Neural progenitor cell (in vitro differentiated cells): ENCODE data around the gene COTL1. TPM values are rescaled to one million over a fixed set of nuclear protein-coding genes. Genes with fewer than 3 reads are reported as not detected.

ENCODE experiments used
- DNase-seq: peaks from one replicate; pipeline ENCODE4 v3.0.0-alpha.2; 2016; ENCODE audit warnings: low spot score
- H2AFZ ChIP-seq: fragments of 200-600 bp; sonication (generic); replicated peaks from 2 replicates; pipeline ENCODE4 v1.6.1; 2016; ENCODE audit warnings: antibody characterized with exemption
- H3F3A ChIP-seq: fragments of 200-600 bp; sonication (generic); 2 replicates; pipeline ENCODE4 v1.6.1; 2016; ENCODE audit warnings: antibody characterized with exemption, low read depth
- H3K27ac ChIP-seq: fragments of 200-600 bp; sonication (generic); 2 replicates; pipeline ENCODE4 v1.5.1; 2016; ENCODE audit warnings: mild to moderate bottlenecking
- H3K27me3 ChIP-seq: fragments of 200-600 bp; sonication (generic); 2 replicates; pipeline ENCODE4 v1.6.1; 2016; ENCODE audit warnings: mild to moderate bottlenecking, moderate library complexity
- H3K36me3 ChIP-seq: fragments of 200-600 bp; sonication (generic); 2 replicates; pipeline ENCODE4 v1.5.1; 2016
- H3K4me1 ChIP-seq: fragments of 200-600 bp; sonication (generic); 2 replicates; pipeline ENCODE4 v1.6.1; 2016; ENCODE audit warnings: mixed run types
- H3K4me2 ChIP-seq: fragments of 200-600 bp; sonication (generic); 2 replicates; pipeline ENCODE4 v1.6.1; 2016
- H3K4me3 ChIP-seq: fragments of 200-600 bp; sonication (generic); 2 replicates; pipeline ENCODE4 v1.5.1; 2016
- H3K79me2 ChIP-seq: fragments of 200-600 bp; sonication (generic); 2 replicates; pipeline ENCODE4 v1.6.1; 2016; ENCODE audit warnings: low read depth
- H3K9ac ChIP-seq: fragments of 200-600 bp; sonication (generic); 2 replicates; pipeline ENCODE4 v1.6.1; 2016
- H3K9me3 ChIP-seq: fragments of 200-600 bp; sonication (generic); 2 replicates; pipeline ENCODE4 v1.5.1; 2016; ENCODE audit warnings: low read depth
- H4K20me1 ChIP-seq: fragments of 200-600 bp; sonication (generic); 2 replicates; pipeline ENCODE4 v1.6.1; 2016; ENCODE audit warnings: low read depth
- H3K27ac Mint-ChIP-seq: 3 replicates; pipeline ENCODE4 v1.8.0; 2021; ENCODE audit warnings: mixed read lengths
- H3K27me3 Mint-ChIP-seq: 2 replicates; pipeline ENCODE4 v1.8.0; 2022; ENCODE audit warnings: low read depth, mild to moderate bottlenecking, inconsistent platforms, moderate library complexity, mixed read lengths; ENCODE audit not compliant: insufficient read depth
- H3K36me3 Mint-ChIP-seq: 3 replicates; pipeline ENCODE4 v1.8.0; 2021; ENCODE audit warnings: mixed read lengths
- H3K4me1 Mint-ChIP-seq: 3 replicates; pipeline ENCODE4 v1.8.0; 2021; ENCODE audit warnings: mixed read lengths
- H3K4me3 Mint-ChIP-seq: 3 replicates; pipeline ENCODE4 v1.8.0; 2021; ENCODE audit warnings: mild to moderate bottlenecking, moderate library complexity, mixed read lengths
- H3K9me3 Mint-ChIP-seq: 3 replicates; pipeline ENCODE4 v1.8.0; 2020; ENCODE audit warnings: mixed read lengths
- CTCF ChIP-seq: fragments of 200-600 bp; sonication (generic); IDR thresholded peaks from 2 replicates; pipeline ENCODE4 v1.5.1; 2017; ENCODE audit warnings: antibody characterized with exemption, mild to moderate bottlenecking
- EZH2 ChIP-seq: fragments of 200-600 bp; sonication (generic); IDR thresholded peaks from 2 replicates; pipeline ENCODE4 v1.6.1; 2017; ENCODE audit warnings: antibody characterized with exemption, mild to moderate bottlenecking, moderate library complexity
- EZH2phosphoT487 ChIP-seq: fragments of 200-600 bp; sonication (generic); IDR thresholded peaks from 2 replicates; pipeline ENCODE4 v1.6.1; 2017; ENCODE audit warnings: antibody characterized with exemption
- total RNA-seq: library from RNA; depleted of rRNA; stranded (reverse); fragments of >200 nt; gene quantifications from 2 replicates; pipeline ENCODE4 v1.2.3, GENCODE V29; 2015; ENCODE audit warnings: low replicate concordance

The COTL1 gene
- total RNA-seq, 1 donor from 2014 or later = 46.9 TPM

GRCh38 chr16:84563786-84564420 is 54.0 kb downstream of the COTL1 start:
- Histone ChIP-seq H2AFZ (no peak overlapping the region), H3K9ac (no peak overlapping the region), H3K27ac (no peak overlapping the region), H3K36me3 (no peaks in the 10 kb centered on the region), H3K9me3 (no peaks in the 10 kb centered on the region), H3K4me1 (peaks cover 22% of the 10 kb centered on the region), H3K4me2 (no peak overlapping the region), H3K27me3 (no peaks in the 10 kb centered on the region), H3K4me3 (no peak overlapping the region), H4K20me1 (no peaks in the 10 kb centered on the region), H3K79me2 (no peaks in the 10 kb centered on the region), H3F3A (peaks cover 16% of the 10 kb centered on the region)
- H3K27ac Mint-ChIP-seq = no peak overlapping the region
- no peak for DNase-seq
- H3K36me3 Mint-ChIP-seq = peaks cover 41% of the 10 kb centered on the region
- no peak for TF ChIP-seq CTCF
- no peak for TF ChIP-seq EZH2
- TF ChIP-seq EZH2phosphoT487 = no peak
- peaks cover 5% of the 10 kb centered on the region for H3K27me3 Mint-ChIP-seq
- H3K4me1 Mint-ChIP-seq = peaks cover 51% of the 10 kb centered on the region
- peaks cover 3% of the 10 kb centered on the region for H3K9me3 Mint-ChIP-seq
- no peak overlapping the region for H3K4me3 Mint-ChIP-seq

GRCh38 chr16:84563064-84563715 is 54.7 kb downstream of the COTL1 start:
- Histone ChIP-seq H3K4me2 (no peak overlapping the region), H3K27me3 (no peaks in the 10 kb centered on the region), H3F3A (peaks cover 21% of the 10 kb centered on the region), H4K20me1 (no peaks in the 10 kb centered on the region), H3K9ac (no peak overlapping the region), H2AFZ (no peak overlapping the region), H3K36me3 (no peaks in the 10 kb centered on the region), H3K79me2 (no peaks in the 10 kb centered on the region), H3K9me3 (no peaks in the 10 kb centered on the region), H3K27ac (no peak overlapping the region), H3K4me3 (no peak overlapping the region), H3K4me1 (peaks cover 22% of the 10 kb centered on the region)
- Mint-ChIP-seq H3K4me3 (no peak overlapping the region), H3K27ac (peak overlapping the region; percentile 84), H3K36me3 (peaks cover 34% of the 10 kb centered on the region), H3K27me3 (peaks cover 7% of the 10 kb centered on the region), H3K9me3 (peaks cover under 1% of the 10 kb centered on the region), H3K4me1 (peaks cover 54% of the 10 kb centered on the region)
- DNase-seq = no peak
- TF ChIP-seq EZH2phosphoT487 (no peak), EZH2 (no peak), CTCF (no peak)

GRCh38 chr16:84562174-84562815 is 55.6 kb downstream of the COTL1 start:
- no peaks in the 10 kb centered on the region for H3K36me3 ChIP-seq
- H4K20me1 ChIP-seq = no peaks in the 10 kb centered on the region
- no peak for DNase-seq
- H3K4me3 Mint-ChIP-seq = no peak overlapping the region
- H3K4me3 ChIP-seq = no peak overlapping the region
- H3K9ac ChIP-seq = no peak overlapping the region
- no peak overlapping the region for H2AFZ ChIP-seq
- H3K4me1 ChIP-seq = peaks cover 21% of the 10 kb centered on the region
- no peak overlapping the region for H3K4me2 ChIP-seq
- peaks cover 25% of the 10 kb centered on the region for H3F3A ChIP-seq
- peaks cover 54% of the 10 kb centered on the region for H3K4me1 Mint-ChIP-seq
- H3K27me3 ChIP-seq = no peaks in the 10 kb centered on the region
- H3K27ac Mint-ChIP-seq = peak overlapping the region; percentile 37
- peaks cover 30% of the 10 kb centered on the region for H3K36me3 Mint-ChIP-seq
- no peaks in the 10 kb centered on the region for H3K9me3 Mint-ChIP-seq
- no peaks in the 10 kb centered on the region for H3K9me3 ChIP-seq
- H3K79me2 ChIP-seq = no peaks in the 10 kb centered on the region
- TF ChIP-seq EZH2phosphoT487 (no peak), CTCF (no peak), EZH2 (no peak)
- no peak overlapping the region for H3K27ac ChIP-seq
- H3K27me3 Mint-ChIP-seq = peaks cover 8% of the 10 kb centered on the region
